ENCODE measurements around the gene GNG12. TPM values are rescaled to one million over a fixed set of nuclear protein-coding genes. Genes with fewer than 3 reads are reported as not detected.
A peak's percentile ranks its signal among the peaks of the same experiment; 100 is the strongest.
"Not testable (repeated sequence)": the region's sequence is repeated elsewhere in the genome, so short reads cannot be mapped to it uniquely, and the experiment has no call there.

GNG12 gene
- total RNA-seq, 2 donors from 2014 or later: 29.1 to 45.4 TPM

DNA sequence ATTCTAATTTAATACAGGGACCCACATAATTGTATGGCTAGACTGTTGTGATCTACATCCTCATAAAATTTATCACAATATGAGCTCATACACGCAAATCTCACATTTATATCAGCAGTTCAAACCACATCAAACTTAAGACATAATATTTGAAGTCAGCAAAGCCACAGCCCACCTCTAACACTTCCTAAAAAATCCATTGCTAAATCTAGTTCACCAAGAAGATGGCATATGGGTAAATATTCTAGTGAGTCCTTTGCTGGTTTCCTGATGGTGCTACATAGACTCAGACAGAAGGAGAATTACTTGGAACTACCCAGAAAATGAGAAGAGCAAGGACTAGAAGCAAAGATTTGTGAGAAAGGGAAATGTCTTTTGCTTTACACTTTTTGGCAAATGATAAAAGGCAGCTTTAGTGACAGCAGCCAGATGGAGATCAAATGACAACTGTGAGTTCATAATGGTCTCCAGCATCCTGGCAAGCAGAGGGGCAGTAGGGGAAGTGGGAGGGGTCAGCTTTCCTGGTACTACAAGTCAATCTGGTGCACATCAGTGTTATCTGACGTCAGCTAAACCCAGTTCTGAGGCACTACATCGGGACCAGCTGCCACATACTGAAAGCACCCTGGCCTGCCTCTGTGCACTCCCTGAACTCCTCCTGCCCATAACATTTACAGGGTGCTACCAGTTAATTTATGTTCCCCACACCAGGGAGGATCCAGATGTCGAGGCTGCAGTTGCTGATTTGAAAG lies 158.8 kb downstream of the GNG12 start:
- peaks cover 0 to 10% of the 10 kb centered on the region in 2 donors for H3K4me1 ChIP-seq
- H3K27ac ChIP-seq: no peak overlapping the region
- DNase-seq (ENCODE audit: low spot score): peak; percentile 66
- no peak overlapping the region for H3K4me3 ChIP-seq
- H3K27me3 ChIP-seq: no peaks in the 10 kb centered on the region
- TF ChIP-seq, protein P1, sequence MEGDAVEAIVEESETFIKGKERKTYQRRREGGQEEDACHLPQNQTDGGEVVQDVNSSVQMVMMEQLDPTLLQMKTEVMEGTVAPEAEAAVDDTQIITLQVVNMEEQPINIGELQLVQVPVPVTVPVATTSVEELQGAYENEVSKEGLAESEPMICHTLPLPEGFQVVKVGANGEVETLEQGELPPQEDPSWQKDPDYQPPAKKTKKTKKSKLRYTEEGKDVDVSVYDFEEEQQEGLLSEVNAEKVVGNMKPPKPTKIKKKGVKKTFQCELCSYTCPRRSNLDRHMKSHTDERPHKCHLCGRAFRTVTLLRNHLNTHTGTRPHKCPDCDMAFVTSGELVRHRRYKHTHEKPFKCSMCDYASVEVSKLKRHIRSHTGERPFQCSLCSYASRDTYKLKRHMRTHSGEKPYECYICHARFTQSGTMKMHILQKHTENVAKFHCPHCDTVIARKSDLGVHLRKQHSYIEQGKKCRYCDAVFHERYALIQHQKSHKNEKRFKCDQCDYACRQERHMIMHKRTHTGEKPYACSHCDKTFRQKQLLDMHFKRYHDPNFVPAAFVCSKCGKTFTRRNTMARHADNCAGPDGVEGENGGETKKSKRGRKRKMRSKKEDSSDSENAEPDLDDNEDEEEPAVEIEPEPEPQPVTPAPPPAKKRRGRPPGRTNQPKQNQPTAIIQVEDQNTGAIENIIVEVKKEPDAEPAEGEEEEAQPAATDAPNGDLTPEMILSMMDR (IDR thresholded peaks at IDR 0.05): no peak
- no peaks in the 10 kb centered on the region for H3K9me3 ChIP-seq
- no peaks in the 10 kb centered on the region for H3K36me3 ChIP-seq

DNA sequence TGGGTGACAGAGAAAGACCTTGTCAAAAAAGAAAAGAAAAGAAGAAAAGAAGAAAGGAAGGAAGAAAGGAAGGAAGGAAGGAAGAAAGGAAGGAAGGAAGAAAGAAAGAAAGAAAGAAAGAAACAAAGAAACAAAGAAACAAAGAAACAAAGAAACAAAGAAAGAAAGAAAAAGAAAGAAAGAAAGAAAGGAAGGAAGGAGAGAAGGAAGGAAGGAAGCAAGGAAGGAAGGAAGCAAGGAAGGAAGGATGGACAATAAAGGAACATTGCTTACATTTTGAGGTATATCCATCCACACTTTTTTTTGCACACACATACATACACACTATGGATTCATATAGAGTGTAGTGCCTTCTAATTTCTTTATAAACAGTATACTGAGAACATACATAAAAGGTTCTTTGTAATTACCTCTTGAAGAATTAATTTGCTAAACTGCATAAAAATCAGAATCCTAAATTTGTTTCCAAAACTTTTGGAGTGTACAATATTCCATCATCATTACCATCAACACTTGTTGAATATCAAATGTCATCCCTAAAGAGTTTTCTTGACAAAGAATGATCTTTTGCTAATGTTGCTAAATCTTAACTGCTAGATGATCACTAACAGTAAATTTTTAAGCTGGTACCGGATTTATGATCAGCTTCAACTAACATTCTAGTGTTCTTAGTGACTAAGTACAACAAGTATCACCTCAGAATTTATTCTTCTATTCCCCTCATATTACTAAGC lies 159.6 kb downstream of the GNG12 start:
- Histone ChIP-seq H3K4me3 (no peak overlapping the region), H3K36me3 (no peaks in the 10 kb centered on the region), H3K27ac (no peak overlapping the region), H3K4me1 (peaks cover 0 to 10% of the 10 kb centered on the region in 2 donors), H3K27me3 (no peaks in the 10 kb centered on the region), H3K9me3 (no peaks in the 10 kb centered on the region)
- TF ChIP-seq, protein P1 (IDR thresholded peaks at IDR 0.05): no peak
- no peak for DNase-seq (ENCODE audit: low spot score)

DNA sequence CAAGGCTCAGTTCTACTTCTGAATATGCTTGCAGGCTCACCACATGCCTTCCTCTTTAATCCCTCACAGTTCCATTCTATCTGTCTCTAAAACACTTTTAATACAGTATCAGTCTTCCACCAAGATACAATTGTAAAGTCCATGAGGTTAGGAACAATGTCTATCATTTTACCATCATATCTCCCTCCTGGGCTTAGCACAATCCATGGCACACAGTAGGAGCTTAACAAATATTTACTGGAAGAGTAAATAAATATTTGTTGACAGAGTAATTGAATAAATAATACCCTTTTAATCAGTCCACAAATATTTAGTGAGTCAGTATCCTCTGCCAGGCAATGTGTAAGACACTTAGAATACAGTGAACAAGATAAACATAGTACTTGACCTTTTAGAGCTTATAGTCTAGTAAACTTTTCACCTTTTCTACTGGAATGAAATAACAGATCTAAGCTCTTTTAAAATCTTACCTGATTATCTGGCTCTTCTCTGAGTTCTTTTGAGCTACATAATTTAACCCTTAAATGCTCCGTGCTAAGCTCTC lies 160.9 kb downstream of the GNG12 start:
- TF ChIP-seq, protein P1 (IDR thresholded peaks at IDR 0.05): no peak
- H3K36me3 ChIP-seq: no peaks in the 10 kb centered on the region
- H3K4me3 ChIP-seq: no peak overlapping the region
- no peak overlapping the region for H3K27ac ChIP-seq
- no peaks in the 10 kb centered on the region for H3K9me3 ChIP-seq
- H3K4me1 ChIP-seq: peaks cover 0 to 10% of the 10 kb centered on the region in 2 donors
- H3K27me3 ChIP-seq: no peaks in the 10 kb centered on the region
- DNase-seq (ENCODE audit: low spot score): no peak

DNA sequence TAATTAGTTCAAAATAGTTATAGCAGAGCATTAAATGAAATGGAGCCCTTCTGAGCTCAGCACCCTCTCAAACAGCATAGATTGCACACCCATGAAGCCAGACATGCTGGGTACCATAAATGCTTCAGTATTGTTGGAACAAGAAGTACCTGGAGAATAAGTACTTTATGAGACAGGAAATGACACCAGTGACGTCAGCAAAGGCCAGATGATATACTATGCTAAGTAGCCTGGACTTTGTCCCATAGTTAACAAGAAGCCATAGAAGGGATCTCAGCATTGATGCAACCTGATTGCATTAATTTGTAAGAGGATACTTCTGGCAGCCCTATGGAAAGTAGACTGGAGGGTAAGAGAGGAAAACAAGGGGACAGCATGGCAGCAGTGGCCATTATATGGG lies 164.6 kb downstream of the GNG12 start:
- Histone ChIP-seq H3K36me3 (no peaks in the 10 kb centered on the region), H3K27me3 (no peaks in the 10 kb centered on the region), H3K4me3 (no peak overlapping the region), H3K4me1 (no peaks in the 10 kb centered on the region), H3K9me3 (no peaks in the 10 kb centered on the region), H3K27ac (no peak overlapping the region)
- TF ChIP-seq, protein P1 (IDR thresholded peaks at IDR 0.05): no peak
- DNase-seq (ENCODE audit: low spot score): no peak

DNA sequence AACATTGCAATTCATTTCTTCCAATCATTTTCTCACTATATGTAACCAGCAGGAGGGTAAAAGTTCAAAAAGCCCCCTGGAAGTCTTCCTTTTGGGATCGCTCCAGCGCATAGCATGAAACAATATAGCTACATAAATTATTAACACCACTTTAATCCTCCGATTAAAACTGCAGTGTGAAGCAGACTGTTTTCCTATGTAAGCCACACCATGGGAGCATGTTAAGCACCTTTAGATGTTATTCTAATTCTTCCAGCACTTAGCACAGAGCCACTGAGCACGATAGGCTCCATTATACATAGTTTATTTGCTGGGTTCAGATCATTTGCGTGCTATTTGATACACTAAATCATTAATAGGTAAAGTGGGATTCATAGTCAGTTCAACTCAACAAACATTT lies 166.6 kb downstream of the GNG12 start:
- H3K4me3 ChIP-seq: no peak overlapping the region
- no peaks in the 10 kb centered on the region for H3K9me3 ChIP-seq
- H3K27me3 ChIP-seq: no peaks in the 10 kb centered on the region
- no peaks in the 10 kb centered on the region for H3K4me1 ChIP-seq
- TF ChIP-seq, protein P1 (IDR thresholded peaks at IDR 0.05): no peak
- H3K27ac ChIP-seq: no peak overlapping the region
- DNase-seq (ENCODE audit: low spot score): no peak
- H3K36me3 ChIP-seq: no peaks in the 10 kb centered on the region

DNA sequence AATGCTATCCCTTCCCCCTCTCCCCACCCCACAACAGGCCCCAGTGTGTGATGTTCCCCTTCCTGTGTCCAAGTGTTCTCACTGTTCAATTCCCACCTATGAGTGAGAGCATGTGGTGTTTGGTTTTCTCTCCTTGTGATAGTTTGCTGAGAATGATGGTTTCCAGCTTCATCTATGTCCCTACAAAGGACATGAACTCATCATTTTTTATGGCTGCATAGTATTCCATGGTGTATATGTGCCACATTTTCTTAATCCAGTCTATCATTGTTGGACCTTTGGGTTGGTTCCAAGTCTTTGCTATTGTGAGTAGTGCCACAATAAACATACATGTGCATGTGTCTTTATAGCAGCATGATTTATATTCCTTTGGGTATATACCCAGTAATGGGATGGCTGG lies 168.0 kb downstream of the GNG12 start:
- not testable (repeated sequence) for H3K27me3 ChIP-seq; H3K9me3 ChIP-seq; H3K4me3 ChIP-seq; DNase-seq (ENCODE audit: low spot score); H3K36me3 ChIP-seq; H3K27ac ChIP-seq; H3K4me1 ChIP-seq

All from right atrium auricular region (tissue), 2 donors.